HFFc6 (cell line): ENCODE data around the gene NEK6. TPM values are rescaled to one million over a fixed set of nuclear protein-coding genes. Genes with fewer than 3 reads are reported as not detected.
A peak's percentile ranks its signal among the peaks of the same experiment; 100 is the strongest.

Experiments used
- DNase-seq: peaks from one replicate; pipeline ENCODE4 v3.0.0-alpha.2; 2018
- H3K27ac Mint-ChIP-seq: 2 replicates; pipeline ENCODE4 v1.8.0; 2020; ENCODE audit warnings: mild to moderate bottlenecking, mixed read lengths
- H3K27me3 Mint-ChIP-seq: 2 replicates; pipeline ENCODE4 v1.8.0; 2021; ENCODE audit warnings: mild to moderate bottlenecking, moderate library complexity, mixed read lengths; ENCODE audit not compliant: insufficient read depth
- H3K36me3 Mint-ChIP-seq: 2 replicates; pipeline ENCODE4 v1.8.0; 2021; ENCODE audit warnings: low read depth, mixed read lengths
- H3K4me1 Mint-ChIP-seq: 2 replicates; pipeline ENCODE4 v1.8.0; 2020; ENCODE audit warnings: low read depth, mixed read lengths
- H3K4me3 Mint-ChIP-seq: 2 replicates; pipeline ENCODE4 v1.8.0; 2020; ENCODE audit warnings: mild to moderate bottlenecking, moderate library complexity, mixed read lengths
- H3K9me3 Mint-ChIP-seq: 2 replicates; pipeline ENCODE4 v1.8.0; 2020; ENCODE audit warnings: mild to moderate bottlenecking, mixed read lengths
- total RNA-seq, 6 experiments: library from RNA; stranded (reverse); fragmentation: NEBNext Ultra II Directional; extraction: Animal tissue kit (Norgen Biotek cat#: 25700); gene quantifications; 2 replicates in 1 of 6; 3 replicates in 5 of 6; pipeline ENCODE4 v1.2.3, GENCODE V29; 2021
- TF ChIP-seq, protein P1 (sequence below): fragments of 200-600 bp; sonication (generic); IDR thresholded peaks from 2 replicates; pipeline ENCODE4 v1.5.0; 2021; ENCODE audit warnings: antibody characterized with exemption, mild to moderate bottlenecking

NEK6 gene
- total RNA-seq, 6 experiments from 2014 or later: 66.5 to 81.1 (median 71.4) TPM

DNA sequence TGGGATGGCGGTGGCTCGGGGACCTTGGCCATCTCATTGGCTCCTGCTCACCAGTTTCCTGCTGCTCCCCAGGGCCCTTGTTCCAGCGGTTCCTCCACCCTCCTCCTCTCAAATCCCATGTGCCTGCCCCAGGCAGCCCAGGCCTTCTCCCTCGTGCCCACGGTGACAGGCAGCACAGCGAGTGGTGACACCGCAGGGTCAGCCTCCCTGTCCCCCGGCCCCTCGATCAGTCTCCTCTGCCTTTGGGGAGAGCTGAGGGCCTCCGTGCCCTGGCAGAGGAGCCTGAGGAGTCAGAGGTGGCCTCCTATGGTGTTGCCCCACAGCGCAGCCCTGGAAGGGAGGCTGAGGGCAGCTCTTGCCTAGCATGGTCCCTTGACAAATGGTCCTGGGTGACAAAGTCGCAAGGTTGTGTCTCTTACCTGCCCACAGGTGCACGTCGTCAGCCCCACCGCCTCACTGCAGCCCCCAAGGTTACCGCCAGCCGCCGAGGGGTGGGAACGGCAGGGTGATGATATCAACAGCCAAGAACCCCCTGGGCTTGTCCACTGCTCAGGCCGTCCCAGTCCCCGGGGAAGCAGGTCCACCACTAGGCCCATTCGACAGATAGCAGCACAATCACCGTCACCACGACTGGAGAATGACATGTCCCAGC is 49.8 kb downstream of the NEK6 start:
- H3K4me3 Mint-ChIP-seq: no peak overlapping the region
- peaks cover 43% of the 10 kb centered on the region for H3K4me1 Mint-ChIP-seq
- no peak overlapping the region for H3K27ac Mint-ChIP-seq
- no peaks in the 10 kb centered on the region for H3K9me3 Mint-ChIP-seq
- H3K36me3 Mint-ChIP-seq: peaks cover 34% of the 10 kb centered on the region
- peaks cover 2% of the 10 kb centered on the region for H3K27me3 Mint-ChIP-seq
- TF ChIP-seq, protein P1, sequence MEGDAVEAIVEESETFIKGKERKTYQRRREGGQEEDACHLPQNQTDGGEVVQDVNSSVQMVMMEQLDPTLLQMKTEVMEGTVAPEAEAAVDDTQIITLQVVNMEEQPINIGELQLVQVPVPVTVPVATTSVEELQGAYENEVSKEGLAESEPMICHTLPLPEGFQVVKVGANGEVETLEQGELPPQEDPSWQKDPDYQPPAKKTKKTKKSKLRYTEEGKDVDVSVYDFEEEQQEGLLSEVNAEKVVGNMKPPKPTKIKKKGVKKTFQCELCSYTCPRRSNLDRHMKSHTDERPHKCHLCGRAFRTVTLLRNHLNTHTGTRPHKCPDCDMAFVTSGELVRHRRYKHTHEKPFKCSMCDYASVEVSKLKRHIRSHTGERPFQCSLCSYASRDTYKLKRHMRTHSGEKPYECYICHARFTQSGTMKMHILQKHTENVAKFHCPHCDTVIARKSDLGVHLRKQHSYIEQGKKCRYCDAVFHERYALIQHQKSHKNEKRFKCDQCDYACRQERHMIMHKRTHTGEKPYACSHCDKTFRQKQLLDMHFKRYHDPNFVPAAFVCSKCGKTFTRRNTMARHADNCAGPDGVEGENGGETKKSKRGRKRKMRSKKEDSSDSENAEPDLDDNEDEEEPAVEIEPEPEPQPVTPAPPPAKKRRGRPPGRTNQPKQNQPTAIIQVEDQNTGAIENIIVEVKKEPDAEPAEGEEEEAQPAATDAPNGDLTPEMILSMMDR: no peak
- no peak for DNase-seq

DNA sequence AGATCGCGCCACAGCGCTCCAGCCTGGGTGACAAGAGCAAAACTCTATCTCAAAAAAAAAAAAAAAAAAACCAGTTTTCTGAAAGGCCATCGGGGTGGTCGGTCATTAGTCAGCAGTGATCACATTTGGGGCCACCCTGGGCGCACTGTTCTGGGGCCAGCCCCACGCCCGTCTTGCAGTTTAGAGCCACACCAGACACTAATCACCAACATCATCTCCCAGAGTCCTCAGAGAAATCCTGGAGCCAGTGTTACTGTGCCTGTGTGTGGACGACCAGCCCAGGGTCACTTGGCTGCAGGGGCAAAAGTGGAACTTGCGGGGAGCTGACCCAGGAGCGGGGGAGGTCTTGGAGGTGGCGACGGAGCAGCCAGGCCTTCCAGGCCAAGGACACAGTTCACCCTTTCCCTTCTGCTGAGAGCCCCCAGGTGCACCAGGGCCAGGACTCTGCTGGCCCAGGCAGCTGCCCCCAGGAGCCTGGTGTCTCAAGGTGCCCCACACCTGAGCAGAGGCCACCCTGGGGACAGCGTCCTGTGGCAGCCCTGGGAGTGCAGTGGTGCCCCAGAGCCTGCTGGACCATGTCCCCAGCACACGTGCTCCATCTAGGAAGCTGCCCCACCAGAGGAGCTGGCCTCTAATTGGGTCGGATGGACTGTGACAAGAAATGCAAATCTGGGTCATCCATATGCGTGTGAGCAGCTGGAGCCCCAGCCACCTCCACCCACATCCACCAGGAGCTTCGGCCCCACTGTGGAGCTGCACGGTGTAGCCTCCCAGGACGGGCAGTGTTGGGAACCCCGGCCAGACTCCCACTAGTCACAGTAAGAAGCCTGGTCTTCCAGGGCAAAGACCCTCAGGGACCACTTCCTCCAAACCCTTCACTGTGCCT is 51.1 kb downstream of the NEK6 start:
- TF ChIP-seq, protein P1: no peak
- Mint-ChIP-seq H3K4me3 (no peak overlapping the region), H3K36me3 (peaks cover 25% of the 10 kb centered on the region), H3K27me3 (peaks cover 2% of the 10 kb centered on the region), H3K27ac (peak overlapping the region; percentile 85), H3K9me3 (no peaks in the 10 kb centered on the region), H3K4me1 (peaks cover 43% of the 10 kb centered on the region)
- DNase-seq: no peak

DNA sequence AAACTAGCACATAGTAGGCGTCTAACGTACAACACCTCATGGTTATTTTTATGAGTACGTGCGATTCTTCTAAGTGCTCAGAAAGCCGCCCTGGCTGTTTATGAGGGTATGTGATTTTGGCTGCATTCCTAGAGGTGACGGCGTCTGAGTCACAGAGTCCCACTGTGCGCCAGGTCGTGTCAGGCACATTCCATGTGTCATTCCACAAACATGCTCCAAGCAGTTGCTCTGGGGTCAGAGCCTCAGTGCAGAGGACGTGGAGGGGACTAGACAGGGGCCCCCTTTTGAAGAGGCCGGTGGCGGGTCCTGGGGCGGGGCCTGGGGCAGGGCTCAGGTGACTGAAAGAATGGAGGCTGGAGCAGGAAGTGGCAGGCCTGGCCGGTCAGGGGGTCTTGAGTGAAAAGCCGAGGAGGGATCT is 51.9 kb downstream of the NEK6 start:
- Mint-ChIP-seq H3K36me3 (peaks cover 25% of the 10 kb centered on the region), H3K4me1 (peaks cover 43% of the 10 kb centered on the region), H3K27ac (peak overlapping the region; percentile 85), H3K9me3 (no peaks in the 10 kb centered on the region), H3K4me3 (peak overlapping the region; percentile 54), H3K27me3 (peaks cover 2% of the 10 kb centered on the region)
- TF ChIP-seq, protein P1: no peak
- peak; percentile 95 for DNase-seq

DNA sequence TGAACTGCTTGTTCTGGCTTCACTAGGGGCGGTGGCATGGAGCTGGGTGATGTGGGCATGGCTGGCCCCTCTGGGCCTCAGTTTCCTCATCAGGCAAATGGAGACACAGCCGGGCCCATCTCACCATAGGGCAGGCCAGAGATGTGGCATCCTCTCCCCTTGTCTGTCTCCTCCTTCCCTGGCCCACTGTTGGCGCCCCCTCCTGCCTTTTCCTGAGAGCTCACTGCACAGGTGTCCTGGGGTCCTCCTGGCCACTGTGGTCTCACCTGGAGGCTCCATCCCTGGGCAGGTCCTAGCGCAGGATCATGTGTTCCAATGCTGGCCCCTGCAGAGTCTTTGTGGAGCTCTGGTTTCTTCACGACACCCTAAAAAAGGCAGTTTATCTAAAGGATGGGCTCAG is 53.5 kb downstream of the NEK6 start:
- H3K36me3 Mint-ChIP-seq: peaks cover 11% of the 10 kb centered on the region
- peaks cover 27% of the 10 kb centered on the region for H3K4me1 Mint-ChIP-seq
- no peaks in the 10 kb centered on the region; the same call in none of the 2 replicates for H3K27me3 Mint-ChIP-seq
- no peak overlapping the region for H3K4me3 Mint-ChIP-seq
- TF ChIP-seq, protein P1: peak; percentile 26; the same call in 1 of the 2 replicates
- no peak overlapping the region; the same call in 1 of the 2 replicates for H3K27ac Mint-ChIP-seq
- H3K9me3 Mint-ChIP-seq: no peaks in the 10 kb centered on the region
- DNase-seq: no peak

DNA sequence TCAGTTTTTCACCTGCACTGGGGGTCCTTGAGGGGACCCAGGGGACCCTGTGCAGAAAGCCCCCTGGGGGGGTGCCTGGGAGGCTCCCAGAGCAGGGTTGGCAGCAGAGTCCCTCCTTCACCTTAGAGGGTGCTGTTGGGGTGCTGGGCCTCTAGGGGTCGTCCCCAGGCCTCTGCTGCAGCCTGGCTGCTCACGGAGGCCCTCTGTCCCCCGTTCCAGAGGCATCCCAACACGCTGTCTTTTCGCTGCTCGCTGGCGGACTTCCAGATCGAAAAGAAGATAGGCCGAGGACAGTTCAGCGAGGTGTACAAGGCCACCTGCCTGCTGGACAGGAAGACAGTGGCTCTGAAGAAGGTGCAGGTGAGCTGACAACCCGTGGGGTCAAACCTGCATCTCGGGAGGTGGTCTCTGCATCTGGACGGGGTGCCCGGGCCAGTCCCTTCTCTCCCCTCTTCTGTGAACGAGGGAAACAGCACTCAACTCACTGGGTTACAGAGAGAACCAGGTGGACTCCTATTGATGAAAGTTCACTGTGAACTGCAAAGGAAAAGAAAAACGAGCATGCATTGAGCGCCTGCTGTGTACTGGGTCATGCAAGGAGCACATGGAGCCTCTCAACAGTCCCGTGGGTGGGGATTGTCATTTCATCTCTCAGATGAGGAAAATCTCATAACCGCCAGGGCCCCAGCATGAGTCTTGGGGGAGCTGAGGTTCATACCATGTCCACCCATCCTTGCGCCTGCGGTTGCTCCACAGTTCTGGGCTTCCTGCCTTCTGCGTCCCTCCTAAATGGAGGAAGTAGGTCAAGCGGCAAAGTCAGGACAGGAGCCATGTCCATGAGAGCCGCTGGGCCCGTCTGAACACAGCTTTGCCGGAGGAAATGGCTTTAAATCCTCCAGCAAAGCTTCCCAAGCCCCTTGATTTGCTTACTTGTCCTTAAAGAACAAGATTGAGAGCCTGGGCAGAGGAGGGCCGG is 54.8 kb downstream of the NEK6 start:
- Mint-ChIP-seq H3K9me3 (no peaks in the 10 kb centered on the region), H3K36me3 (peaks cover 11% of the 10 kb centered on the region; the same call in 1 of the 2 replicates), H3K4me3 (no peak overlapping the region), H3K4me1 (peaks cover 17% of the 10 kb centered on the region), H3K27me3 (no peaks in the 10 kb centered on the region; the same call in 1 of the 2 replicates), H3K27ac (no peak overlapping the region)
- no peak for DNase-seq
- TF ChIP-seq, protein P1: peak; percentile 34; the same call in 1 of the 2 replicates
